GM21515 (cell line): Measurements from ENCODE around the gene ATG2A.

Experiments
- ATAC-seq: cut with Tn5 transposase; IDR thresholded peaks from one replicate; pipeline ENCODE4 v1.9.1; 2021; ENCODE audit not compliant: unreplicated experiment

ATG2A gene

GRCh38 chr11:64872790-64873488 lies 44.1 kb downstream of the ATG2A start:
- no peak for ATAC-seq

GRCh38 chr11:64871492-64871891 lies 45.5 kb downstream of the ATG2A start:
- no peak for ATAC-seq

DNA sequence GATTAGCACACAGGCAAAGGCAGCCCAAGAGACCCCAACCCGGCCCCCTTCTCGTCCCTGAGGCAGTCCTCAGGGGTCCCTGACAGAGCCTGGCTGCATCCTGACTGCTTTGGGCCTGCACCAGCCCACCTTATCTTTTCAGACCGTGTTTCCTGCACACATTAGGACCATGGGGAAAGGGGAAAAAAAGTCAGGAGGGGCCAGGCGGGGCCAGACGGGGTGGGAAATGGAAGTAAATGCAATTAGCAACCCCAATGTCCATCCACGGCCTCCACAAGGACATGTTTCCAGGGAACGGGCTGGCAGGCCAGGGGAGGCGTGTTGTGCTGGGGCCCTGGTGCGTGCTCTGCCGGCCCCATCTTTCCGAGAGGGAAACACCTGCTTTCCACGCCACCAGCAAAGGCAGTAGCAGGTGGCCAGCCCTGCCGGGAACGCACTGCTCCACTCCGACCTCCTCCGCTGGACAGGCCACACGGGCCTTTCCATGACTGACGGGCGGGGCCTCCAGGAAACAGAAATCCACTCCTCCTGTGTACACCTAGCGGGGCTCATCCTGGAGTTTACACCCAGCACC lies 46.0 kb downstream of the ATG2A start:
- no peak for ATAC-seq

DNA sequence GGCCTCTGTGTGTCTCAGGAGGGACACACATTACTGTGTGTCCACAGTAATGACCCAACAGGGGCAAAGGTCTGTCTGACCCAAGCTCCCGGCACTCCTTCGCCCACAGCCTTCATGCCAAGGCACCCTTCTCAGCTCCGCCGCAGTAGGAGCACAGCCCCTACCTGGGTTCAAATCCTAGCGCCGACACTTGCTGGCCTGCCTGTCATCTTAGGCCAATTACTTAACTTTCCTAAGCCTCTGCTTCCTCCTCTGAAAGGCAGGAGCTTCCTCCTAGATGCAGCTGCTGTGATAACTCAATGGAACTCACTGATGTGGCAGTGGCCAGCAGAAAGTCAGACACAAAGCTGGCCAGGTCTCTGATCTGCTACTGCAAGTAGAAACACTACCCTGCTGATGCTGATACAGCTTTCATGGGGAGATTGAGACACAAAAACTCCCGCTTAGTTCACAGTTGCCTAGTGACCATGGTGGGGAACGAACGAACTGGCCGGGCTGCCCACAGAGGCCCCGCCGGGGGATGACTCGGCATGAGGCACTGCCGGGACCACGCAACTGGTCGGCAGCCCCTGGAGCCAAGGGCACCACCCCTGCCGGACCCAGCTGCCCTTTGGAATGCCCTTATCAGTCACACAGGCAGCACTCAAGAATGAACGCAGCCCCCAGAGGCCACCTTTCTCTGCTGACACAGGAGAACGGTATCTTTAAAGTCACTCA lies 46.7 kb downstream of the ATG2A start:
- no peak for ATAC-seq

- no peak for ATAC-seq
These were observed 47.3 kb downstream of the ATG2A start for GRCh38 chr11:64869571-64870175.

DNA sequence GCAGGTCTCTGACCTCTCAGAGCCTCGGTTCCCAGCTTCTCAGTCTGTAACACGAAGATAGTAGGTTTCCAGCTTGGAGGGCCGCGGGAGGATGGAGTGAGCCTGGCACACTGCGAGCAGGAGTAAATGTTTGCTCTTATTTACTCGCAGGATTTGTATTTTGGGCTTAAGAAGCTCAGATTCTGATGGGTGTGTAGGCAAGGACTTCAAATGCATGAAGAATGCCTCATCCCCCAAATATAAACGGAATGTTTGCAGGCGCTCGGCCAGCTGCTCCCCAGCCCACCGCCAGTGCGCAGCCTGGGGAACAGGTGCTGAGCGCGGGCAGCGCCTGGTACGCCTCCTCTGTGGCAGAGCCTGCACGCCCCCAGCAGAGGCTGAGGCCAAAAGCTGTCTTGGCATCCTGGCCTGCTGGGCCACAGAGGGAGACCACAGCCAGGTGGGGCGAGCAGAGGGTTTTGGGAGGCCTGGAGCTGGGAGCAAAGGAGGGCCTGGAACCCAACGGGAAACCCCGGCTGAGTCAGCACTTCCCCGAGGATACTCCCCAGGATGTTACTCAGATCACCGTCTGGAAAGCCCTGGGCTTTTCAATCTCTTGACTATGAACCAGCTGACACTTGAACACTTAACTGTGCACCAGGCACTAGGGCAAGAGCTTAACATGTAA lies 48.0 kb downstream of the ATG2A start:
- no peak for ATAC-seq

- no peak for ATAC-seq
These were observed 49.1 kb downstream of the ATG2A start for GRCh38 chr11:64867748-64868462.

GRCh38 chr11:64866173-64866491 lies 50.9 kb downstream of the ATG2A start:
- ATAC-seq = no peak

DNA sequence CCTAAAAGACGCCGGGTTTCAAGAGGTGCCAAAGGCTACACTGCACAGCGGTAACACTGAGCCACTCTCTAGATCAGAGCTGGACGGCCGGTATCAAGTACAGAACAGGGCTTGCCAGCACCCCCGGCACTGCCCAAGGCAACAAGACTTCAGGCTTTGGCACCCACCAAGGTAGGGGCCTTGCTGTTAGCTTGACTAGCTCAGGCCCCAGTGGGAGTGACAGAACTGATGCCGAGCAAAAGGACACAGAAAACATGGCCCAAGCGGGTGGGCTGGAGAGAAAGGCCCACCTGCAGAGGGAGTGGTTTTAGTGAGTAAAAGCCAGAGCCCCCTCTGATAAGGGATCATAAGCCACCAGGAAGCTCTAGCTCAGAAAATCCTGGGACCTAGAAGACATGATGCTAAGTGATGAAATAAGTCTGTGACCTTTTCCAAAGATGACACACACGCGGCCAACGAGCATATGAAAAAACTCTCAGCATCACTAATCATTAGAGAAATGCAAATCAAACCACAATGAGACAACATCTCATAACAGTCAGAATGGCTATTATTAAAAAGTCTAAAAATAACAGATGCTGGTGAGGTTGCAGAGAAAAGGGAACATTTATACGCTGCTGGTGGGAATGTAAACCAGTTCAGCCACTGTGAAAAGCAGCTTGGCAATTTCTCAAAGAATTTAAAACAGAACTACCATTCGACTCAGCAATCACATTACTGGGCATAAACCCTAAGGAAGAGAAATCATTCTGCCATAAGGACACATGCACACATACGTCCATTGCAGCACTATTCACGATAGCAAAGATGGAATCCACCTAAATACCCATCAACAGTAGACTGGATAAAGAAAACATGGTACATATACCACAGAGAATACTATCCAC lies 51.5 kb downstream of the ATG2A start:
- ATAC-seq = no peak

GRCh38 chr11:64864473-64865285 lies 52.3 kb downstream of the ATG2A start:
- no peak for ATAC-seq

DNA sequence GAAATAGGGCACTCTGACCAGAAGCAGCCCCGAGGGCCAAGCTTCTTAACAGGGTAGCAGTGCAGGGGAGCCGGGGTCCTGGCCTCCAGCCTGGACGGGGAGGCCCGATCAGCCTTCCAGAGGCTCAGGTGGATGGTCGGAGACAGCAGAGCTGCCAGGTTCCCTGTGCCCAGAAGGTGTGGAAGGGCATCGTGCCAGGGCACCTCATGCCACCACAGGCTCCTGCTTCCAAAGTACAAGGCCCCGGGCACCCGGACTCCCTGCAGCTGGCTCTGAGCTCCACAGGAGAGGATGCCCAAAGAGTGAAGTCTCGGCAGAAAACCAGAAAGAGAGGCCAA lies 52.9 kb downstream of the ATG2A start:
- ATAC-seq = no peak

DNA sequence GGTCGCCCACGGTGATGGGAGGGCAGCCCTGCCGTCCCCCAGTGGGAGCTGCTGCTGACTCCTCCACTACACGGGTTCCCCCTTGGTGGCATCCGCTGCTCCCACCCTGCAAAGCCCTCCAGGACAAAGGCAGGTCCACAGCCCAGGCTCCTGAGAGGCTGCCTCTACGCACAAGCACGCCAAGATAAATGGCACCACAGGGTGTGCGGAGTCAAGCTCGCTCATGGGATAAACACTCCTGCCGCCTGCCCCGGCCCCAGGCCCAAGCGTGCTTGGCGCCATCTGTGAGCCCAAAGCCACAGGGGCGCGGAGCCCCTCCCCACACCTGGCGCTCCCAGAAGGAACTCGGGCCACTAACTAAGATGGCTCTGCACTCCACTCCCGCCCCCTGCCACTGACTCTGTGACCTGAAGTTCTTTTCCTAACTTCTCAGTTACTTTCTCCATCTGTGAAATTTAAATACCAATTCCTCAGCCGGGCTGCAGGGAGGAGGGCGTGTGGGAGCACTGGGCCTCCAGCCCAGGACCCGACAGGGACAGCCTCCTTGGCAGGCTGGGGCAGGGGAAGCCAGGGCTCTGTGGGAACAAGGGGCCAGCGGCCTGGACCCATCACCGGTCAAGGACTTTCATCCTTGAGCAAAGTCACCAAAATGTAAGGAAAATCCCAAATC lies 53.5 kb downstream of the ATG2A start:
- ATAC-seq = no peak

DNA sequence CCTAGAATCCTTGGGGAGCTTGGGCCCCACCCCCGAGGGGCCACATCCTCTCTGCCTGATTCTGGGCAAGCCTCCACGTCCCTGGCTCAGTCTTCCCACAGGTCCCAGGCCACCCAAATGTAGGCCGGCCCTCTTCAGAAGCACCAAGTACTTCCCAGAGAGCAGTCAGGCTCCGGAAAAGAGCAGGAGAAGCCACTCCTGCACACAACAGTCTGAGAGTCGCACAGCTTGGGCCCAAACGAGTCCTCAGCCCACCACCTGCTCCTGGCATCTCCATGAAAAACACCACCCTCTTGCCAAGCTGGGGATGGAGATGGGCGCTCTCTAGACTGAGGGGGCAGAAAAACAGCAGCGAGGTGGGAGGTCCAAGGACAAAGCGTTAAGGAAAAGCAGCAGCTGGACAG lies 54.0 kb downstream of the ATG2A start:
- no peak for ATAC-seq

DNA sequence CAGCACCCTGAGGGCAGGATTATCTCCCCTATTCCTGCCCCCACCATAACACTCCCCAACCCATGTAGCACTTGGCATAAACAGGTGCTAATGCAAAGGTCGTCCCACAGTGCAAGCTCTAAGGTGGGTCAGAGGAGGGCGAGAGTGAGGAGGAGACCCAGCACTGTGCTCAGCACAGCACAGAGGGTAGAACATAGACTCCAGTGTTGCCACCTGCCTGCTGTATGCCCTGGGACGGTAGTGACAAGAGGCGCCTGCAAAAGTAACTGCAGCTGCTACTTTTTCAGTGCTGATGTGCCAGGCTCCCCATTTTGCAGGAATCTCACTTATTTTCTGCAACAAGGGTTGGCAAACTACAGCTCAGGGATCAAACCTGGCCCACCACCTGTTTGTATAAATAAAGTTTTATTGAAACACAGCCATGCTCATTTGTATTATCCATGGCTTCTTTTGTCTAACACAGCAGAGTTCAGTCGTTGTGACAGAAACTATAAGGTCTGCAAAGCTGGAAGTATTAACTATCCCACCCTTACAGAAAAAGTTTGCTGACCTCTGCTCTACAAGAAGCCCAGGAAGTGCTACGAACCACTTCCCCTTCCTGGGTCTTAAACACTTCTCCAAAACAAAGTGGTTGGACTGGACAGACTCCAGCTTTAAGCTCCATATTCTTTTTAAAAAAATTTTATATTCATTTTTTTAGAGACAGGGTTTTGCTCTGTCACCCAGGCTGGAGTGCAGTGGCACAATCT lies 55.6 kb downstream of the ATG2A start:
- ATAC-seq = no peak

GRCh38 chr11:64859542-64860414 lies 57.2 kb downstream of the ATG2A start:
- peak; percentile 71 for ATAC-seq

GRCh38 chr11:64858467-64859263 lies 58.3 kb downstream of the ATG2A start:
- no peak for ATAC-seq
